MM.1S (cell line): ENCODE measurements around the gene GFI1B.

Experiments
- DNase-seq: peaks from one replicate; pipeline ENCODE4 v3.0.0-alpha.2; 2015
- H2AFZ ChIP-seq: fragments of 300-600 bp; sonication (generic); 2 replicates; pipeline ENCODE4 v1.6.0; 2016; ENCODE audit warnings: antibody characterized with exemption, low read length
- H3F3A ChIP-seq: fragments of 300-600 bp; sonication (generic); 2 replicates; pipeline ENCODE4 v1.6.1; 2016; ENCODE audit warnings: mild to moderate bottlenecking, antibody characterized with exemption, low read length, moderate library complexity, mixed read lengths; ENCODE audit not compliant: insufficient read depth
- H3K27ac ChIP-seq: fragments of 300-600 bp; sonication (generic); 2 replicates; pipeline ENCODE4 v1.5.1; 2016; ENCODE audit warnings: mild to moderate bottlenecking, low read length
- H3K27me3 ChIP-seq: fragments of 300-600 bp; sonication (generic); replicated peaks from 2 replicates; pipeline ENCODE4 v1.6.0; 2016; ENCODE audit warnings: low read length; ENCODE audit not compliant: insufficient read depth
- H3K36me3 ChIP-seq: fragments of 300-600 bp; sonication (generic); replicated peaks from 2 replicates; pipeline ENCODE4 v1.6.1; 2016; ENCODE audit warnings: mild to moderate bottlenecking, low read length, mixed read lengths; ENCODE audit not compliant: insufficient read depth
- H3K4me1 ChIP-seq: fragments of 300-600 bp; sonication (generic); 2 replicates; pipeline ENCODE4 v1.6.1; 2016; ENCODE audit warnings: low read length, mixed read lengths
- H3K4me2 ChIP-seq: fragments of 300-600 bp; sonication (generic); 2 replicates; pipeline ENCODE4 v1.6.0; 2016; ENCODE audit warnings: low read depth, low read length
- H3K4me3 ChIP-seq: fragments of 300-600 bp; sonication (generic); 2 replicates; pipeline ENCODE4 v1.5.1; 2016; ENCODE audit warnings: low read length, mixed read lengths
- H3K79me2 ChIP-seq: fragments of 300-600 bp; sonication (generic); 2 replicates; pipeline ENCODE4 v1.6.1; 2016; ENCODE audit warnings: mixed run types, low read length, mixed read lengths
- H3K9ac ChIP-seq: fragments of 300-600 bp; sonication (generic); 2 replicates; pipeline ENCODE4 v1.6.1; 2016; ENCODE audit warnings: low read length, mixed read lengths
- H3K9me2 ChIP-seq: fragments of 300-600 bp; sonication (generic); replicated peaks from 2 replicates; pipeline ENCODE4 v1.6.1; 2016; ENCODE audit warnings: mild to moderate bottlenecking, low read length, mixed read lengths; ENCODE audit not compliant: insufficient read depth
- H3K9me3 ChIP-seq: fragments of 300-600 bp; sonication (generic); replicated peaks from 2 replicates; pipeline ENCODE4 v1.6.1; 2016; ENCODE audit warnings: mild to moderate bottlenecking, low read length, mixed read lengths; ENCODE audit not compliant: insufficient read depth
- H4K20me1 ChIP-seq: fragments of 300-600 bp; sonication (generic); 2 replicates; pipeline ENCODE4 v1.6.1; 2016; ENCODE audit warnings: mild to moderate bottlenecking, low read length, moderate library complexity, mixed read lengths; ENCODE audit not compliant: insufficient read depth
- EZH2 ChIP-seq: fragments of 300-600 bp; sonication (generic); optimal IDR thresholded peaks from 2 replicates; pipeline ENCODE3; 2017; ENCODE audit warnings: low read depth, mild to moderate bottlenecking, antibody characterized with exemption, low read length, mixed read lengths
- EZH2phosphoT487 ChIP-seq: fragments of 300-600 bp; sonication (generic); IDR thresholded peaks from 2 replicates; pipeline ENCODE4 v1.6.1; 2018; ENCODE audit warnings: antibody characterized with exemption, low read length
- TF ChIP-seq, protein P1 (sequence below): fragments of 300-600 bp; sonication (generic); IDR thresholded peaks from 2 replicates; pipeline ENCODE4 v1.5.1; 2016; ENCODE audit warnings: antibody characterized with exemption, low read length, mixed read lengths

Gene GFI1B

GRCh38 chr9:132978451-132979131 lies at the start of gene GFI1B:
Gene GFI1B (plus strand): TSS chr9:132978694. CDS start chr9:132986679, 7,985 bp downstream.
- H3K9me2 ChIP-seq: no peaks in the 10 kb centered on the region
- H3K27me3 ChIP-seq: peaks cover 100% of the 10 kb centered on the region
- H3K4me2 ChIP-seq: no peak within 1 kb of the TSS
- no peaks in the 10 kb centered on the region for H3K9me3 ChIP-seq
- no peaks in the 10 kb centered on the region for H3K36me3 ChIP-seq
- no peaks in the 10 kb centered on the region for H3K4me1 ChIP-seq
- TF ChIP-seq, protein P1, sequence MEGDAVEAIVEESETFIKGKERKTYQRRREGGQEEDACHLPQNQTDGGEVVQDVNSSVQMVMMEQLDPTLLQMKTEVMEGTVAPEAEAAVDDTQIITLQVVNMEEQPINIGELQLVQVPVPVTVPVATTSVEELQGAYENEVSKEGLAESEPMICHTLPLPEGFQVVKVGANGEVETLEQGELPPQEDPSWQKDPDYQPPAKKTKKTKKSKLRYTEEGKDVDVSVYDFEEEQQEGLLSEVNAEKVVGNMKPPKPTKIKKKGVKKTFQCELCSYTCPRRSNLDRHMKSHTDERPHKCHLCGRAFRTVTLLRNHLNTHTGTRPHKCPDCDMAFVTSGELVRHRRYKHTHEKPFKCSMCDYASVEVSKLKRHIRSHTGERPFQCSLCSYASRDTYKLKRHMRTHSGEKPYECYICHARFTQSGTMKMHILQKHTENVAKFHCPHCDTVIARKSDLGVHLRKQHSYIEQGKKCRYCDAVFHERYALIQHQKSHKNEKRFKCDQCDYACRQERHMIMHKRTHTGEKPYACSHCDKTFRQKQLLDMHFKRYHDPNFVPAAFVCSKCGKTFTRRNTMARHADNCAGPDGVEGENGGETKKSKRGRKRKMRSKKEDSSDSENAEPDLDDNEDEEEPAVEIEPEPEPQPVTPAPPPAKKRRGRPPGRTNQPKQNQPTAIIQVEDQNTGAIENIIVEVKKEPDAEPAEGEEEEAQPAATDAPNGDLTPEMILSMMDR: no peak
- TF ChIP-seq EZH2phosphoT487 (no peak), EZH2 (no peak)
- DNase-seq: no peak
- no peaks in the 10 kb centered on the region for H4K20me1 ChIP-seq
- no peak within 1 kb of the TSS for H3K27ac ChIP-seq
- no peak within 1 kb of the TSS for H2AFZ ChIP-seq
- H3K9ac ChIP-seq: no peak within 1 kb of the TSS
- no peak within 1 kb of the TSS for H3K4me3 ChIP-seq
- no peaks in the 10 kb centered on the region for H3K79me2 ChIP-seq
- no peaks in the 10 kb centered on the region for H3F3A ChIP-seq

- Histone ChIP-seq H3K9me2 (no peaks in the 10 kb centered on the region), H2AFZ (no peak overlapping the region), H3F3A (no peaks in the 10 kb centered on the region), H3K4me3 (no peak overlapping the region), H3K9me3 (no peaks in the 10 kb centered on the region), H3K36me3 (peaks cover 13% of the 10 kb centered on the region), H3K79me2 (peaks cover 14% of the 10 kb centered on the region), H3K4me1 (no peaks in the 10 kb centered on the region), H3K9ac (no peak overlapping the region), H4K20me1 (no peaks in the 10 kb centered on the region), H3K27me3 (no peaks in the 10 kb centered on the region), H3K27ac (no peak overlapping the region), H3K4me2 (no peak overlapping the region)
- no peak for DNase-seq
- TF ChIP-seq EZH2: no peak
- TF ChIP-seq, protein P1: no peak
- TF ChIP-seq EZH2phosphoT487: no peak
Observed at GRCh38 chr9:132931178-132931735, 47.2 kb upstream of the GFI1B start.

- Histone ChIP-seq H3K9me3 (no peaks in the 10 kb centered on the region), H3K4me1 (no peaks in the 10 kb centered on the region), H3K27me3 (no peaks in the 10 kb centered on the region), H3K27ac (no peak overlapping the region), H3K36me3 (peaks cover 6% of the 10 kb centered on the region; the same call in 1 of the 2 replicates), H3K4me2 (no peak overlapping the region), H3K9me2 (no peaks in the 10 kb centered on the region), H2AFZ (no peak overlapping the region), H3K4me3 (no peak overlapping the region), H3K9ac (no peak overlapping the region), H3K79me2 (peaks cover 48% of the 10 kb centered on the region), H3F3A (no peaks in the 10 kb centered on the region), H4K20me1 (no peaks in the 10 kb centered on the region)
- TF ChIP-seq, protein P1: no peak
- TF ChIP-seq EZH2 (no peak), EZH2phosphoT487 (no peak)
- no peak for DNase-seq
Observed at GRCh38 chr9:132935026-132935425, 43.5 kb upstream of the GFI1B start.
